Measurements from ENCODE around the gene PDGFC. TPM values are rescaled to one million over a fixed set of nuclear protein-coding genes. Genes with fewer than 3 reads are reported as not detected.

PDGFC gene
- polyA plus RNA-seq, 3 donors, result 2.5 to 5.0 (median 4.9) TPM

DNA sequence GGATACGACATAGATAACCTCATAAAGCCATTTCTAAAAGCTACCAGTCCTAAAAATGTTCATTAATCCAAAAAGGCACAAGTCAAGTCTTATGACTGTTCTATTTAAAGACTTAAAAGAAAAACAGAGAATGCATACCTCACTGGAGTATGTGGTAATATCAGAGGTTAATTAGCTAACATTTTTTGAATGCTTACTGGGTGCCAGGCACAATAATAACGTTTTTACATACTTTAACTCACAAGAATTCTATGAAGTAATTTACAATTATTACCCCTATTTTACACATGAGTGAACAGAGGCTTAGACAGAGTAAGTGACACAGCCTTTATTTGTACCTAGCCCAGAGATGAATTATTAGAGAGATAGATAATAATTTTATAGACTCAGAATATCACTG is 207.5 kb downstream of the PDGFC start:
- Histone ChIP-seq H3K27me3 (ENCODE audit: control insufficient read depth in 2 of 2, insufficient read depth in 2 of 2, low read length in 2 of 2) (no peaks in the 10 kb centered on the region), H2AFZ (ENCODE audit: insufficient read depth, low read depth, low read length, poor library complexity, severe bottlenecking) (no peak overlapping the region), H4K20me1 (ENCODE audit: insufficient read depth, low read length) (no peaks in the 10 kb centered on the region), H3K4me1 (ENCODE audit: control insufficient read depth in 1 of 2, insufficient read depth in 2 of 2, low read length in 2 of 2) (no peaks in the 10 kb centered on the region), H3K79me2 (ENCODE audit: insufficient read depth, low read length) (no peaks in the 10 kb centered on the region), H3K36me3 (replicated peaks in 1 of 2; ENCODE audit: control insufficient read depth in 1 of 2, insufficient read depth in 2 of 2, low read length in 2 of 2) (peaks cover 0 to 8% of the 10 kb centered on the region in 2 donors), H3K9me3 (replicated peaks in 1 of 2; ENCODE audit: control insufficient read depth in 1 of 2, insufficient read depth in 1 of 2, low read length in 2 of 2) (peaks cover 0 to 2% of the 10 kb centered on the region in 2 donors), H3K4me2 (replicated peaks; ENCODE audit: extremely low read depth, low read length, poor library complexity, severe bottlenecking) (no peak overlapping the region), H3K27ac (ENCODE audit: low read depth in 1 of 2, low read length in 2 of 2) (no peak overlapping the region), H3K4me3 (replicated peaks in 1 of 3; ENCODE audit: low read depth in 2 of 3, low read length in 3 of 3) (no peak overlapping the region), H3K9ac (ENCODE audit: insufficient read depth, low read length, poor library complexity, severe bottlenecking) (no peak overlapping the region)
- intact Hi-C loops (cut with micrococcal nuclease), result no loop called here
- Mint-ChIP-seq H3K27me3 (ENCODE audit: low read depth in 3 of 3) (no peaks in the 10 kb centered on the region), H3K4me3 (no peak overlapping the region), H3K27ac (no peak overlapping the region), H3K36me3 (peaks cover 16 to 23% of the 10 kb centered on the region in 2 donors), H3K9me3 (peaks cover 0 to 5% (median 0%) of the 10 kb centered on the region in 7 donors), H3K4me1 (peaks cover 3% of the 10 kb centered on the region)
- TF ChIP-seq, protein P1, sequence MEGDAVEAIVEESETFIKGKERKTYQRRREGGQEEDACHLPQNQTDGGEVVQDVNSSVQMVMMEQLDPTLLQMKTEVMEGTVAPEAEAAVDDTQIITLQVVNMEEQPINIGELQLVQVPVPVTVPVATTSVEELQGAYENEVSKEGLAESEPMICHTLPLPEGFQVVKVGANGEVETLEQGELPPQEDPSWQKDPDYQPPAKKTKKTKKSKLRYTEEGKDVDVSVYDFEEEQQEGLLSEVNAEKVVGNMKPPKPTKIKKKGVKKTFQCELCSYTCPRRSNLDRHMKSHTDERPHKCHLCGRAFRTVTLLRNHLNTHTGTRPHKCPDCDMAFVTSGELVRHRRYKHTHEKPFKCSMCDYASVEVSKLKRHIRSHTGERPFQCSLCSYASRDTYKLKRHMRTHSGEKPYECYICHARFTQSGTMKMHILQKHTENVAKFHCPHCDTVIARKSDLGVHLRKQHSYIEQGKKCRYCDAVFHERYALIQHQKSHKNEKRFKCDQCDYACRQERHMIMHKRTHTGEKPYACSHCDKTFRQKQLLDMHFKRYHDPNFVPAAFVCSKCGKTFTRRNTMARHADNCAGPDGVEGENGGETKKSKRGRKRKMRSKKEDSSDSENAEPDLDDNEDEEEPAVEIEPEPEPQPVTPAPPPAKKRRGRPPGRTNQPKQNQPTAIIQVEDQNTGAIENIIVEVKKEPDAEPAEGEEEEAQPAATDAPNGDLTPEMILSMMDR (IDR thresholded peaks at IDR 0.05), result no peak
- DNase-seq, result no peak
- WGBS (ENCODE audit: insufficient coverage), result no CpG with 5 or more reads among the region's 2 CpGs

DNA sequence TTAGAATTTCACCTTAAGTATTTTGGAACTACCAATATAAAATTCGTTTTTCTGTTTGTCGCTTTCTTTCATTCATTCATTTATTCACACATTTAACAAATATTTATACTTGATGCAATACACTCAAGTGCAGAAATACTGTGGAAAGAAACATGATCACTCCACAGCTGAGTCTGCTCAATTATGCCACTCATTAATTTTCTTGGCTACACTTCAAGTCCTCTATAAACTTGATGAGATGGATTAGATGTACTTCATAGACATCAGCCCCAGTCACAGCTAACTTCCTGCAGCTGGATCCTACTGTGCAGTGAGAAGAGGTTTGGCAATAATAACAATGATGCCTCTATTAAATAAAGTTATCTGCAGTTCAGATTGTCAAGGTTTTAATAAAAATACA is 208.1 kb downstream of the PDGFC start:
- TF ChIP-seq, protein P1 (IDR thresholded peaks at IDR 0.05), result no peak
- Histone ChIP-seq H4K20me1 (ENCODE audit: insufficient read depth, low read length) (no peaks in the 10 kb centered on the region), H3K9ac (ENCODE audit: insufficient read depth, low read length, poor library complexity, severe bottlenecking) (no peak overlapping the region), H3K27ac (ENCODE audit: low read depth in 1 of 2, low read length in 2 of 2) (no peak overlapping the region), H3K27me3 (ENCODE audit: control insufficient read depth in 2 of 2, insufficient read depth in 2 of 2, low read length in 2 of 2) (no peaks in the 10 kb centered on the region), H2AFZ (ENCODE audit: insufficient read depth, low read depth, low read length, poor library complexity, severe bottlenecking) (no peak overlapping the region), H3K4me3 (replicated peaks in 1 of 3; ENCODE audit: low read depth in 2 of 3, low read length in 3 of 3) (no peak overlapping the region), H3K36me3 (replicated peaks in 1 of 2; ENCODE audit: control insufficient read depth in 1 of 2, insufficient read depth in 2 of 2, low read length in 2 of 2) (peaks cover 0 to 8% of the 10 kb centered on the region in 2 donors), H3K79me2 (ENCODE audit: insufficient read depth, low read length) (no peaks in the 10 kb centered on the region), H3K9me3 (replicated peaks in 1 of 2; ENCODE audit: control insufficient read depth in 1 of 2, insufficient read depth in 1 of 2, low read length in 2 of 2) (peaks cover 0 to 2% of the 10 kb centered on the region in 2 donors), H3K4me2 (replicated peaks; ENCODE audit: extremely low read depth, low read length, poor library complexity, severe bottlenecking) (no peak overlapping the region), H3K4me1 (ENCODE audit: control insufficient read depth in 1 of 2, insufficient read depth in 2 of 2, low read length in 2 of 2) (no peaks in the 10 kb centered on the region)
- no peak for DNase-seq
- Mint-ChIP-seq H3K4me3 (no peak overlapping the region), H3K36me3 (peaks cover 16 to 23% of the 10 kb centered on the region in 2 donors), H3K9me3 (peaks cover 0 to 9% (median 0%) of the 10 kb centered on the region in 7 donors), H3K4me1 (peaks cover 3% of the 10 kb centered on the region), H3K27ac (no peak overlapping the region), H3K27me3 (ENCODE audit: low read depth in 3 of 3) (no peaks in the 10 kb centered on the region)
- no CpG with 5 or more reads among the region's 2 CpGs for WGBS (ENCODE audit: insufficient coverage)
- intact Hi-C loops (cut with micrococcal nuclease), result no loop called here

All from CD14-positive monocyte (primary cell).